Measurements from ENCODE around the gene ILDR1. TPM values are rescaled to one million over a fixed set of nuclear protein-coding genes. Genes with fewer than 3 reads are reported as not detected.

The ILDR1 gene
- total and polyA plus RNA-seq, 10 of the 15 experiments (the other 5 are each of a cell fraction or from before 2014, with no cell fraction given) = 1.3 to 12.0 (median 7.0) TPM

DNA sequence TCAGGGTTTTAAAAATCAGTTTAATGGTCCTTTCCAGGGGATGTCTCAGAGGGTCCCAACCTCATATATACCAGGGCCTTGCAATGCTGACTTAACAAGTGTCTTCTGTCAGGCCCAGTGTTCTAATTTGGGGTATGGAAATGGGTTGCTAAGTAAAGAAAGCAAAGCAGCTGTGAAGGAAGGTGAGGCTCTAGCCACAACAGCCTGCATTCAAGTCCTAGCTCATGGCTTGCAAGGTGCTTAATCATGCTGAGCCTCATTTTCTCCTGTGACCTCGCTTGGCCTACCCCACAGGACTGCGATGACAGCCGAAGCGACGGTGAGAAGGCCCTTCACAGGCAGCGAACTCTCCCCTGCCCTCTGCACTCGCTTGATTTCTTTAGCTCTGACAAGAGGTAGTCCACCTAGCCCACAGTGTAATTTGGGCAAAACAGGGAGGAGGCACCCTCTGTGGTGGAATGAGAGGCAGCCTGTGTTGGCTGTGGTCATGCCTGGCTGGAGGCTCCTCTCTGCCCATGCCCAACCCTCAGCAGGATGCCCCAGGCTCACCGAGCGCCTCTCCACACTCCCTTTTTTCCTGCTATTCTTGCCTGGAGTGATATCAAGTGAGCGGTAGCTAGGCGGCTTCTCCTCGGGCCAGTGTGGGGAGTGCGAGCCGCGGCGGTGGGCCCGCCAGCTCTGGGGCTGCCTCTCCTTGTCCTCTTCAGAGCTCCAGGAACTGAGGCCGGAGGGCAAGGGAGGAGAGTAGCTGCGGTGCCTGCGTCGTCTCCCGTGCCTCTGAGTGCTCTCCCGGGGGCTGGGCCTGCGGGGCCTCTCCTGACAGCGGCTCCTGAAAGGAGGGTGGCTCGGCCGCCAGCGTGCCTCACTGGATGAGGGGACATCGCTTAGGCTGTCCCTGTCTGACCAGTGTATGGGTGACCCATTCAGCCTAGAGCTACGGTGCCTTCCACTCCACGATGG is 29.2 kb downstream of the ILDR1 start:
- Histone ChIP-seq H3K79me2 (ENCODE audit: control insufficient read depth, insufficient read depth, low read length) (peaks cover 2% of the 10 kb centered on the region), H3K4me2 (ENCODE audit: control insufficient read depth, insufficient read depth) (peak overlapping the region; percentile 56), H4K20me1 (ENCODE audit: control insufficient read depth, insufficient read depth) (no peaks in the 10 kb centered on the region; the same call in 1 of the 2 replicates), H3K9ac (ENCODE audit: control insufficient read depth, insufficient read depth, low read length) (no peak overlapping the region), H3K27me3 (replicated peaks in 1 of 2; ENCODE audit: control insufficient read depth in 2 of 2, insufficient read depth in 2 of 2, low read length in 1 of 2) (no peaks in the 10 kb centered on the region), H2AFZ (ENCODE audit: control insufficient read depth, low read depth, low read length) (no peak overlapping the region), H3K27ac (ENCODE audit: control insufficient read depth, insufficient read depth) (peak overlapping the region; percentile 70), H3K4me1 (ENCODE audit: control insufficient read depth, insufficient read depth, low read length) (peaks cover 48% of the 10 kb centered on the region), H3K9me3 (replicated peaks; ENCODE audit: control insufficient read depth, insufficient read depth, low read length) (no peaks in the 10 kb centered on the region), H3K36me3 (ENCODE audit: control insufficient read depth in 2 of 2, insufficient read depth in 2 of 2, low read length in 1 of 2) (peaks cover 9 to 17% of the 10 kb centered on the region in 2 experiments), H3K4me3 (no peak overlapping the region)
- FAIRE-seq (no peak), DNase-seq (ENCODE audit: low read depth, low spot score) (peak; percentile 74), ATAC-seq (peak; percentile 25)
- ChIA-PET RAD21 (ENCODE audit: unreplicated experiment) (interaction anchor here (0.6 to 2.8 kb wide), 4 partner anchors 10 to 102 kb away, joined by 3 to 12 read pairs (median 4); no protein-coding TSS in a partner anchor), POLR2A (interaction anchor here (1.1 to 2.1 kb wide), 4 partner anchors 9 to 62 kb away, joined by 3 to 7 read pairs (median 4); partner anchors contain the start of gene CD86), CTCF (interaction anchor here (0.7 to 1.5 kb wide), 3 partner anchors 28 to 108 kb away, joined by 3 to 4 read pairs (median 4); no protein-coding TSS in a partner anchor), SMC1A (ENCODE audit: uncharacterized antibody, unreplicated experiment) (interaction anchor here (0.6 to 28.1 kb wide), 9 partner anchors 13 to 155 kb away, joined by 3 to 882 read pairs (median 6); partner anchors contain the start of gene CD86)
- in situ Hi-C loops (cut with MboI) = no loop called here
- intact Hi-C loops (cut with micrococcal nuclease; ENCODE audit: unreplicated experiment) = loop anchor here (10.0 kb wide), 1 partner anchor 328 kb away; the partner anchor contains the start of gene HCLS1
- WGBS (ENCODE audit: insufficient coverage, insufficient replicate concordance, low lambda C conversion rate, missing lambda C conversion rate) = 72% methylated on average over 31 of the region's 31 CpGs
- BruUV-seq (replicated peaks) = no TSS peak
- TF ChIP-seq EP300 (IDR thresholded peaks at IDR 0.05; ENCODE audit: borderline replicate concordance in 1 of 2, control insufficient read depth in 1 of 2, low read depth in 2 of 2, low read length in 2 of 2) = no peak
- no peak for TF ChIP-seq BMI1 (IDR thresholded peaks at IDR 0.05; ENCODE audit: borderline replicate concordance)
- peak; percentile 70 for TF ChIP-seq RUNX3 (IDR thresholded peaks at IDR 0.05; ENCODE audit: low read length)
- TF ChIP-seq TCF3 (IDR thresholded peaks at IDR 0.05; ENCODE audit: borderline replicate concordance, insufficient read depth, low read depth, low read length) = 0 out of 2 replicates have a peak, but pooled peaks have one; percentile 51
- peak; percentile 86 for TF ChIP-seq MEF2A (IDR thresholded peaks at IDR 0.05; ENCODE audit: insufficient read depth, low read depth, low read length)
- TF ChIP-seq, protein P1, sequence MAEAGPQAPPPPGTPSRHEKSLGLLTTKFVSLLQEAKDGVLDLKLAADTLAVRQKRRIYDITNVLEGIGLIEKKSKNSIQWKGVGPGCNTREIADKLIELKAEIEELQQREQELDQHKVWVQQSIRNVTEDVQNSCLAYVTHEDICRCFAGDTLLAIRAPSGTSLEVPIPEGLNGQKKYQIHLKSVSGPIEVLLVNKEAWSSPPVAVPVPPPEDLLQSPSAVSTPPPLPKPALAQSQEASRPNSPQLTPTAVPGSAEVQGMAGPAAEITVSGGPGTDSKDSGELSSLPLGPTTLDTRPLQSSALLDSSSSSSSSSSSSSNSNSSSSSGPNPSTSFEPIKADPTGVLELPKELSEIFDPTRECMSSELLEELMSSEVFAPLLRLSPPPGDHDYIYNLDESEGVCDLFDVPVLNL (IDR thresholded peaks at IDR 0.05; ENCODE audit: low read depth, low read length) = no peak
- 0 out of 3 replicates have a peak, but pooled peaks have one; percentile 67 for TF ChIP-seq POU2F2 (IDR thresholded peaks at IDR 0.05; ENCODE audit: borderline replicate concordance, low read depth, low read length)
- no peak for TF ChIP-seq NR2C1 (IDR thresholded peaks at IDR 0.05)
- no peak for TF ChIP-seq CHD2 (IDR thresholded peaks at IDR 0.05; ENCODE audit: borderline replicate concordance, low read depth, low read length)
- no peak for TF ChIP-seq CHD1 (IDR thresholded peaks at IDR 0.05; ENCODE audit: low read depth, low read length)
- no peak for TF ChIP-seq KLF5 (IDR thresholded peaks at IDR 0.05; ENCODE audit: partially characterized antibody)
- peak; percentile 34; the same call in 1 of the 2 replicates for TF ChIP-seq POLR2A (IDR thresholded peaks at IDR 0.05; ENCODE audit: low read depth, low read length)
- no peak for TF ChIP-seq NR2C2 (IDR thresholded peaks at IDR 0.05; ENCODE audit: borderline replicate concordance, control insufficient read depth, insufficient read length, low read depth)
- TF ChIP-seq, protein P2, sequence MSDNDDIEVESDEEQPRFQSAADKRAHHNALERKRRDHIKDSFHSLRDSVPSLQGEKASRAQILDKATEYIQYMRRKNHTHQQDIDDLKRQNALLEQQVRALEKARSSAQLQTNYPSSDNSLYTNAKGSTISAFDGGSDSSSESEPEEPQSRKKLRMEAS (IDR thresholded peaks at IDR 0.05; ENCODE audit: low read depth, low read length) = 0 out of 2 replicates have a peak, but pooled peaks have one; percentile 62
- TF ChIP-seq MYC (IDR thresholded peaks at IDR 0.05; ENCODE audit: insufficient read depth, insufficient read length, insufficient replicate concordance, low read length, severe bottlenecking) = no peak
- TF ChIP-seq NFYA (IDR thresholded peaks at IDR 0.05; ENCODE audit: borderline replicate concordance, low read depth, low read length) = no peak
- TF ChIP-seq BACH1 (IDR thresholded peaks at IDR 0.05; ENCODE audit: borderline replicate concordance) = peak; percentile 64; the same call in 1 of the 2 replicates
- TF ChIP-seq MEF2B (IDR thresholded peaks at IDR 0.05; ENCODE audit: partially characterized antibody, poor library complexity, severe bottlenecking) = peak; percentile 85
- TF ChIP-seq, protein P3, sequence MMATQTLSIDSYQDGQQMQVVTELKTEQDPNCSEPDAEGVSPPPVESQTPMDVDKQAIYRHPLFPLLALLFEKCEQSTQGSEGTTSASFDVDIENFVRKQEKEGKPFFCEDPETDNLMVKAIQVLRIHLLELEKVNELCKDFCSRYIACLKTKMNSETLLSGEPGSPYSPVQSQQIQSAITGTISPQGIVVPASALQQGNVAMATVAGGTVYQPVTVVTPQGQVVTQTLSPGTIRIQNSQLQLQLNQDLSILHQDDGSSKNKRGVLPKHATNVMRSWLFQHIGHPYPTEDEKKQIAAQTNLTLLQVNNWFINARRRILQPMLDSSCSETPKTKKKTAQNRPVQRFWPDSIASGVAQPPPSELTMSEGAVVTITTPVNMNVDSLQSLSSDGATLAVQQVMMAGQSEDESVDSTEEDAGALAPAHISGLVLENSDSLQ (IDR thresholded peaks at IDR 0.05) = peak; percentile 45; the same call in 1 of the 2 replicates
